Measurements from ENCODE around the gene TANC1.

DNA sequence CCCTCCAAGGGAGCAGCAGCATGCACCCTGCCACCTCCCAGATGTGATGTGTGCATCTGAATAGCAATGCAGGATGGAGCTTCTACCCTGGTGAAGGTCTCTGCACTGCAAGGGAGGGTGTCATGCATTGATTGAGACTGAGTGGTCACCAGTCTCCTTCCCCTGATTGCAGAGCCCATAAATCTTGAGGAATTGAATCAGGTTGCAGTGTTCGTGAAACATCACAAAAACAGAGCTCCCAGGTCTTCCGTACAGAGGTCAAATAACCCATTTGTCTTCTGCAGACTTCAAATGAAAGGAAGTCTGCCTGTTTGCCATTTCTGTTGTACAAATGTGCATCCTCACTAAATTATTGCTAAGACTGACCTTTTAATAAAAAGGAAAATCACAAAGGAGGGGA, 181.3 kb downstream of the TANC1 start:
- TF ChIP-seq, protein P1, sequence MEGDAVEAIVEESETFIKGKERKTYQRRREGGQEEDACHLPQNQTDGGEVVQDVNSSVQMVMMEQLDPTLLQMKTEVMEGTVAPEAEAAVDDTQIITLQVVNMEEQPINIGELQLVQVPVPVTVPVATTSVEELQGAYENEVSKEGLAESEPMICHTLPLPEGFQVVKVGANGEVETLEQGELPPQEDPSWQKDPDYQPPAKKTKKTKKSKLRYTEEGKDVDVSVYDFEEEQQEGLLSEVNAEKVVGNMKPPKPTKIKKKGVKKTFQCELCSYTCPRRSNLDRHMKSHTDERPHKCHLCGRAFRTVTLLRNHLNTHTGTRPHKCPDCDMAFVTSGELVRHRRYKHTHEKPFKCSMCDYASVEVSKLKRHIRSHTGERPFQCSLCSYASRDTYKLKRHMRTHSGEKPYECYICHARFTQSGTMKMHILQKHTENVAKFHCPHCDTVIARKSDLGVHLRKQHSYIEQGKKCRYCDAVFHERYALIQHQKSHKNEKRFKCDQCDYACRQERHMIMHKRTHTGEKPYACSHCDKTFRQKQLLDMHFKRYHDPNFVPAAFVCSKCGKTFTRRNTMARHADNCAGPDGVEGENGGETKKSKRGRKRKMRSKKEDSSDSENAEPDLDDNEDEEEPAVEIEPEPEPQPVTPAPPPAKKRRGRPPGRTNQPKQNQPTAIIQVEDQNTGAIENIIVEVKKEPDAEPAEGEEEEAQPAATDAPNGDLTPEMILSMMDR (IDR thresholded peaks at IDR 0.05; ENCODE audit: borderline replicate concordance, extremely low read depth, low read length, poor library complexity, severe bottlenecking) = no peak
- TF ChIP-seq EZH2 (IDR thresholded peaks at IDR 0.05; ENCODE audit: borderline replicate concordance, low read depth, low read length, severe bottlenecking) = no peak

All from DND-41 (cell line).